ENCODE measurements around the gene MMP10. TPM values are rescaled to one million over a fixed set of nuclear protein-coding genes. Genes with fewer than 3 reads are reported as not detected.

Gene MMP10
- total and polyA plus RNA-seq, 2 experiments from 2014 or later: 0.10 TPM; not detected in 1

DNA sequence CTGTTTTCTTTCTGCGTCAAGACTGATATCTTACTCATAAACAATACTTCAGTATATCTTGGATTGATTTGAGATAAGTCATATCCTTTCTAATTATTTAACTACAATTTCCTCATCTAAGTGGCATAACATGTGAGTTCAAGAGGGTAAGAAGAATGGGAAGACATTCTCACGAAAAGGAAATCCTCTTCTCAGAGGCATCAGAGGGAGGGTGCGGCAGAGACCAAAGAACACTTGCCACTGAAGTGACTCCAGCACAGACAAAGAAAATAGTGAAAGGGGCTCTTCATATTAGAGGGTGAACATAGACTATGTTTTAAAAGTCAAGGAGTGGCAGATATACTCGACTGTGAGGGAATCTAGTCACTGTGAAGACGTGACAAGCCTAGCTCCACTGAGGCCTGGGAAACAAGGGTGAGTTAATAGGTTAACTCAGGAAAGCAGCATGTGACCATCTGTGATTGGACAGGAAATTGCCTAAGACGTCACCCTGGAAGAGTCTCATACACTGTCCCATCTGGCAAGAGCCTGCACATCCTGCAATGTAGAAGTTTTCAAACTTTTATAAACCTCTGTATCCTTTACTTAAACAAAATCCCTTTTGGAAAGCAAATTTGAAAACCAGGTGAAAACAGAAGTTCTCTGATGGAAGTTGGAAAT lies 19.4 kb upstream of the MMP10 start:
- Mint-ChIP-seq H3K36me3 (ENCODE audit: low read depth) (no peaks in the 10 kb centered on the region), H3K27ac (no peak overlapping the region), H3K4me3 (no peak overlapping the region), H3K4me1 (no peaks in the 10 kb centered on the region), H3K27me3 (ENCODE audit: insufficient read depth, low read depth, poor library complexity) (no peaks in the 10 kb centered on the region), H3K9me3 (no peaks in the 10 kb centered on the region)
- no peaks in the 10 kb centered on the region for H3K9me2 ChIP-seq (ENCODE audit: insufficient read depth)
- no peaks in the 10 kb centered on the region for H3K79me2 ChIP-seq (replicated peaks; ENCODE audit: insufficient read depth)
- H3K36me3 ChIP-seq (ENCODE audit: insufficient read depth): no peaks in the 10 kb centered on the region
- no peaks in the 10 kb centered on the region for H3F3A ChIP-seq (replicated peaks; ENCODE audit: low read depth)
- DNase-seq (ENCODE audit: low spot score) (no peak), ATAC-seq (no peak)
- no peaks in the 10 kb centered on the region for H4K20me1 ChIP-seq (replicated peaks; ENCODE audit: insufficient read depth)
- H3K4me2 ChIP-seq: no peak overlapping the region
- no peaks in the 10 kb centered on the region for H3K27me3 ChIP-seq (ENCODE audit: insufficient read depth)
- no peak overlapping the region for H3K27ac ChIP-seq (ENCODE audit: low read depth)
- peak overlapping the region; percentile 63; the same call in 1 of the 2 replicates for H2AFZ ChIP-seq
- H3K4me3 ChIP-seq: no peak overlapping the region
- TF ChIP-seq EZH2 (IDR thresholded peaks at IDR 0.05; ENCODE audit: low read depth, unreplicated experiment) (no peak), POLR2AphosphoS5 (IDR thresholded peaks at IDR 0.05; ENCODE audit: low read depth) (no peak), ZNF114 (CRISPR knock-in tag; IDR thresholded peaks at IDR 0.05) (no peak), STAT1 (IDR thresholded peaks at IDR 0.05; ENCODE audit: unreplicated experiment) (no peak), ZNF331 (CRISPR knock-in tag; IDR thresholded peaks at IDR 0.05; ENCODE audit: low read depth) (no peak), EZH2phosphoT487 (IDR thresholded peaks at IDR 0.05; ENCODE audit: unreplicated experiment) (no peak), JUNB (IDR thresholded peaks at IDR 0.05; ENCODE audit: unreplicated experiment) (no peak), CREB1 (CRISPR knock-in tag; IDR thresholded peaks at IDR 0.05; ENCODE audit: low read depth) (no peak), NANOG (IDR thresholded peaks at IDR 0.05; ENCODE audit: borderline replicate concordance) (no peak)
- TF ChIP-seq, protein P1, sequence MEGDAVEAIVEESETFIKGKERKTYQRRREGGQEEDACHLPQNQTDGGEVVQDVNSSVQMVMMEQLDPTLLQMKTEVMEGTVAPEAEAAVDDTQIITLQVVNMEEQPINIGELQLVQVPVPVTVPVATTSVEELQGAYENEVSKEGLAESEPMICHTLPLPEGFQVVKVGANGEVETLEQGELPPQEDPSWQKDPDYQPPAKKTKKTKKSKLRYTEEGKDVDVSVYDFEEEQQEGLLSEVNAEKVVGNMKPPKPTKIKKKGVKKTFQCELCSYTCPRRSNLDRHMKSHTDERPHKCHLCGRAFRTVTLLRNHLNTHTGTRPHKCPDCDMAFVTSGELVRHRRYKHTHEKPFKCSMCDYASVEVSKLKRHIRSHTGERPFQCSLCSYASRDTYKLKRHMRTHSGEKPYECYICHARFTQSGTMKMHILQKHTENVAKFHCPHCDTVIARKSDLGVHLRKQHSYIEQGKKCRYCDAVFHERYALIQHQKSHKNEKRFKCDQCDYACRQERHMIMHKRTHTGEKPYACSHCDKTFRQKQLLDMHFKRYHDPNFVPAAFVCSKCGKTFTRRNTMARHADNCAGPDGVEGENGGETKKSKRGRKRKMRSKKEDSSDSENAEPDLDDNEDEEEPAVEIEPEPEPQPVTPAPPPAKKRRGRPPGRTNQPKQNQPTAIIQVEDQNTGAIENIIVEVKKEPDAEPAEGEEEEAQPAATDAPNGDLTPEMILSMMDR (conservative IDR thresholded peaks at IDR 0.05; ENCODE audit: low read depth in 2 of 2): no peak
- TF ChIP-seq, protein P2, sequence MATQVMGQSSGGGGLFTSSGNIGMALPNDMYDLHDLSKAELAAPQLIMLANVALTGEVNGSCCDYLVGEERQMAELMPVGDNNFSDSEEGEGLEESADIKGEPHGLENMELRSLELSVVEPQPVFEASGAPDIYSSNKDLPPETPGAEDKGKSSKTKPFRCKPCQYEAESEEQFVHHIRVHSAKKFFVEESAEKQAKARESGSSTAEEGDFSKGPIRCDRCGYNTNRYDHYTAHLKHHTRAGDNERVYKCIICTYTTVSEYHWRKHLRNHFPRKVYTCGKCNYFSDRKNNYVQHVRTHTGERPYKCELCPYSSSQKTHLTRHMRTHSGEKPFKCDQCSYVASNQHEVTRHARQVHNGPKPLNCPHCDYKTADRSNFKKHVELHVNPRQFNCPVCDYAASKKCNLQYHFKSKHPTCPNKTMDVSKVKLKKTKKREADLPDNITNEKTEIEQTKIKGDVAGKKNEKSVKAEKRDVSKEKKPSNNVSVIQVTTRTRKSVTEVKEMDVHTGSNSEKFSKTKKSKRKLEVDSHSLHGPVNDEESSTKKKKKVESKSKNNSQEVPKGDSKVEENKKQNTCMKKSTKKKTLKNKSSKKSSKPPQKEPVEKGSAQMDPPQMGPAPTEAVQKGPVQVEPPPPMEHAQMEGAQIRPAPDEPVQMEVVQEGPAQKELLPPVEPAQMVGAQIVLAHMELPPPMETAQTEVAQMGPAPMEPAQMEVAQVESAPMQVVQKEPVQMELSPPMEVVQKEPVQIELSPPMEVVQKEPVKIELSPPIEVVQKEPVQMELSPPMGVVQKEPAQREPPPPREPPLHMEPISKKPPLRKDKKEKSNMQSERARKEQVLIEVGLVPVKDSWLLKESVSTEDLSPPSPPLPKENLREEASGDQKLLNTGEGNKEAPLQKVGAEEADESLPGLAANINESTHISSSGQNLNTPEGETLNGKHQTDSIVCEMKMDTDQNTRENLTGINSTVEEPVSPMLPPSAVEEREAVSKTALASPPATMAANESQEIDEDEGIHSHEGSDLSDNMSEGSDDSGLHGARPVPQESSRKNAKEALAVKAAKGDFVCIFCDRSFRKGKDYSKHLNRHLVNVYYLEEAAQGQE (IDR thresholded peaks at IDR 0.05; ENCODE audit: unreplicated experiment): no peak
- TF ChIP-seq, protein P3, sequence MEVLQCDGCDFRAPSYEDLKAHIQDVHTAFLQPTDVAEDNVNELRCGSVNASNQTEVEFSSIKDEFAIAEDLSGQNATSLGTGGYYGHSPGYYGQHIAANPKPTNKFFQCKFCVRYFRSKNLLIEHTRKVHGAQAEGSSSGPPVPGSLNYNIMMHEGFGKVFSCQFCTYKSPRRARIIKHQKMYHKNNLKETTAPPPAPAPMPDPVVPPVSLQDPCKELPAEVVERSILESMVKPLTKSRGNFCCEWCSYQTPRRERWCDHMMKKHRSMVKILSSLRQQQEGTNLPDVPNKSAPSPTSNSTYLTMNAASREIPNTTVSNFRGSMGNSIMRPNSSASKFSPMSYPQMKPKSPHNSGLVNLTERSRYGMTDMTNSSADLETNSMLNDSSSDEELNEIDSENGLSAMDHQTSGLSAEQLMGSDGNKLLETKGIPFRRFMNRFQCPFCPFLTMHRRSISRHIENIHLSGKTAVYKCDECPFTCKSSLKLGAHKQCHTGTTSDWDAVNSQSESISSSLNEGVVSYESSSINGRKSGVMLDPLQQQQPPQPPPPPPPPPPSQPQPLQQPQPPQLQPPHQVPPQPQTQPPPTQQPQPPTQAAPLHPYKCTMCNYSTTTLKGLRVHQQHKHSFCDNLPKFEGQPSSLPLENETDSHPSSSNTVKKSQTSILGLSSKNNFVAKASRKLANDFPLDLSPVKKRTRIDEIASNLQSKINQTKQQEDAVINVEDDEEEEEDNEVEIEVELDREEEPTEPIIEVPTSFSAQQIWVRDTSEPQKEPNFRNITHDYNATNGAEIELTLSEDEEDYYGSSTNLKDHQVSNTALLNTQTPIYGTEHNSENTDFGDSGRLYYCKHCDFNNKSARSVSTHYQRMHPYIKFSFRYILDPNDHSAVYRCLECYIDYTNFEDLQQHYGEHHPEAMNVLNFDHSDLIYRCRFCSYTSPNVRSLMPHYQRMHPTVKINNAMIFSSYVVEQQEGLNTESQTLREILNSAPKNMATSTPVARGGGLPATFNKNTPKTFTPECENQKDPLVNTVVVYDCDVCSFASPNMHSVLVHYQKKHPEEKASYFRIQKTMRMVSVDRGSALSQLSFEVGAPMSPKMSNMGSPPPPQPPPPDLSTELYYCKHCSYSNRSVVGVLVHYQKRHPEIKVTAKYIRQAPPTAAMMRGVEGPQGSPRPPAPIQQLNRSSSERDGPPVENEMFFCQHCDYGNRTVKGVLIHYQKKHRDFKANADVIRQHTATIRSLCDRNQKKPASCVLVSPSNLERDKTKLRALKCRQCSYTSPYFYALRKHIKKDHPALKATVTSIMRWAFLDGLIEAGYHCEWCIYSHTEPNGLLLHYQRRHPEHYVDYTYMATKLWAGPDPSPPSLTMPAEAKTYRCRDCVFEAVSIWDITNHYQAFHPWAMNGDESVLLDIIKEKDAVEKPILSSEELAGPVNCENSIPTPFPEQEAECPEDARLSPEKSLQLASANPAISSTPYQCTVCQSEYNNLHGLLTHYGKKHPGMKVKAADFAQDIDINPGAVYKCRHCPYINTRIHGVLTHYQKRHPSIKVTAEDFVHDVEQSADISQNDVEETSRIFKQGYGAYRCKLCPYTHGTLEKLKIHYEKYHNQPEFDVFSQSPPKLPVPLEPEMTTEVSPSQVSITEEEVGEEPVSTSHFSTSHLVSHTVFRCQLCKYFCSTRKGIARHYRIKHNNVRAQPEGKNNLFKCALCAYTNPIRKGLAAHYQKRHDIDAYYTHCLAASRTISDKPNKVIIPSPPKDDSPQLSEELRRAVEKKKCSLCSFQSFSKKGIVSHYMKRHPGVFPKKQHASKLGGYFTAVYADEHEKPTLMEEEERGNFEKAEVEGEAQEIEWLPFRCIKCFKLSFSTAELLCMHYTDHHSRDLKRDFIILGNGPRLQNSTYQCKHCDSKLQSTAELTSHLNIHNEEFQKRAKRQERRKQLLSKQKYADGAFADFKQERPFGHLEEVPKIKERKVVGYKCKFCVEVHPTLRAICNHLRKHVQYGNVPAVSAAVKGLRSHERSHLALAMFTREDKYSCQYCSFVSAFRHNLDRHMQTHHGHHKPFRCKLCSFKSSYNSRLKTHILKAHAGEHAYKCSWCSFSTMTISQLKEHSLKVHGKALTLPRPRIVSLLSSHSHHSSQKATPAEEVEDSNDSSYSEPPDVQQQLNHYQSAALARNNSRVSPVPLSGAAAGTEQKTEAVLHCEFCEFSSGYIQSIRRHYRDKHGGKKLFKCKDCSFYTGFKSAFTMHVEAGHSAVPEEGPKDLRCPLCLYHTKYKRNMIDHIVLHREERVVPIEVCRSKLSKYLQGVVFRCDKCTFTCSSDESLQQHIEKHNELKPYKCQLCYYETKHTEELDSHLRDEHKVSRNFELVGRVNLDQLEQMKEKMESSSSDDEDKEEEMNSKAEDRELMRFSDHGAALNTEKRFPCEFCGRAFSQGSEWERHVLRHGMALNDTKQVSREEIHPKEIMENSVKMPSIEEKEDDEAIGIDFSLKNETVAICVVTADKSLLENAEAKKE (CRISPR knock-in tag; IDR thresholded peaks at IDR 0.05): no peak
- TF ChIP-seq, protein P4, sequence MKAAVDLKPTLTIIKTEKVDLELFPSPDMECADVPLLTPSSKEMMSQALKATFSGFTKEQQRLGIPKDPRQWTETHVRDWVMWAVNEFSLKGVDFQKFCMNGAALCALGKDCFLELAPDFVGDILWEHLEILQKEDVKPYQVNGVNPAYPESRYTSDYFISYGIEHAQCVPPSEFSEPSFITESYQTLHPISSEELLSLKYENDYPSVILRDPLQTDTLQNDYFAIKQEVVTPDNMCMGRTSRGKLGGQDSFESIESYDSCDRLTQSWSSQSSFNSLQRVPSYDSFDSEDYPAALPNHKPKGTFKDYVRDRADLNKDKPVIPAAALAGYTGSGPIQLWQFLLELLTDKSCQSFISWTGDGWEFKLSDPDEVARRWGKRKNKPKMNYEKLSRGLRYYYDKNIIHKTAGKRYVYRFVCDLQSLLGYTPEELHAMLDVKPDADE (IDR thresholded peaks at IDR 0.05): no peak
- no peaks in the 10 kb centered on the region for H3K4me1 ChIP-seq (ENCODE audit: insufficient read depth)

Data from GM23338 (cell line).